Right cardiac atrium (tissue), 5 donors: ENCODE results near the gene PINK1. TPM values are rescaled to one million over a fixed set of nuclear protein-coding genes. Genes with fewer than 3 reads are reported as not detected.

Experiments
- ATAC-seq, 2 donors: fragments of 200-7000 bp; cut with Tn5 transposase; one replicate each; pipeline versions ENCODE4 v1.8.0 to v1.9.1; 2020; ENCODE audit warnings: moderate library complexity in 2 of 2, mild to moderate bottlenecking in 1 of 2
- DNase-seq, 3 donors: peaks; one replicate each; pipeline ENCODE4 v3.0.0-alpha.2; 2020
- H3K27ac ChIP-seq: one replicate; pipeline ENCODE4 v1.5.1; 2013; ENCODE audit warnings: mild to moderate bottlenecking, low read length, control low read depth, moderate library complexity
- H3K27me3 ChIP-seq: one replicate; pipeline ENCODE4 v1.6.1; 2013; ENCODE audit not compliant: control insufficient read depth, insufficient read depth
- H3K4me1 ChIP-seq: one replicate; pipeline ENCODE4 v1.6.1; 2013; ENCODE audit warnings: low read length; ENCODE audit not compliant: control insufficient read depth, insufficient read depth
- H3K4me3 ChIP-seq: one replicate; pipeline ENCODE4 v1.5.1; 2013; ENCODE audit warnings: low read length, control low read depth
- H3K9me3 ChIP-seq: one replicate; pipeline ENCODE4 v1.6.1; 2013; ENCODE audit warnings: low read length; ENCODE audit not compliant: control insufficient read depth
- WGBS: extraction: QIAGEN DNeasy Blood & Tissue Kit; methylation state at CpG from one replicate; pipeline ENCODE4 v1.1.7; 2013; 5-methylcytosine and 5-hydroxymethylcytosine counted together
- intact Hi-C, 4 donors: fragments of 100-400 bp; cut with DNase I; formaldehyde crosslinking; loops; one replicate each; pipeline versions ENCODE4 v1.11.0 to v1.14.0; 2022 to 2023
- polyA plus RNA-seq: library from polyadenylated mRNA; stranded (reverse); fragments of 200-250 nt; gene quantifications from one replicate; pipeline ENCODE4 v1.2.3, GENCODE V29; 2013
- total RNA-seq, 4 donors: library from RNA; stranded (reverse); fragmentation: NEBNext Ultra II Directional; extraction: Animal tissue kit (Norgen Biotek cat#: 25700); gene quantifications; one replicate each; pipeline ENCODE4 v1.2.1, GENCODE V29; 2021
- donor health status: healthy with polysubstance abuse.
- donor health status: DM: no; HTN: yes; CAD: no.
- donor health status: DM: no; HTN: no; CAD: no.
- donor health status: DM: no; HTN: yes; CAD: no; lungs with severe emphysema.
- donor health status: DM: yes; HTN: yes; CAD: no.

Gene PINK1
- total and polyA plus RNA-seq, 5 donors, result 143 to 215 (median 158) TPM

- intact Hi-C loops, result no loop called here
- no peak overlapping the region for H3K4me3 ChIP-seq
- no peaks in the 10 kb centered on the region for H3K4me1 ChIP-seq
- ATAC-seq (no peak), DNase-seq (no peak)
- no peaks in the 10 kb centered on the region for H3K27me3 ChIP-seq
- 96% methylated on average over 5 of the region's 5 CpGs for WGBS
- no peaks in the 10 kb centered on the region for H3K9me3 ChIP-seq
- no peak overlapping the region for H3K27ac ChIP-seq
Observed at GRCh38 chr1:20611652-20612051, 21.6 kb upstream of the PINK1 start.

DNA sequence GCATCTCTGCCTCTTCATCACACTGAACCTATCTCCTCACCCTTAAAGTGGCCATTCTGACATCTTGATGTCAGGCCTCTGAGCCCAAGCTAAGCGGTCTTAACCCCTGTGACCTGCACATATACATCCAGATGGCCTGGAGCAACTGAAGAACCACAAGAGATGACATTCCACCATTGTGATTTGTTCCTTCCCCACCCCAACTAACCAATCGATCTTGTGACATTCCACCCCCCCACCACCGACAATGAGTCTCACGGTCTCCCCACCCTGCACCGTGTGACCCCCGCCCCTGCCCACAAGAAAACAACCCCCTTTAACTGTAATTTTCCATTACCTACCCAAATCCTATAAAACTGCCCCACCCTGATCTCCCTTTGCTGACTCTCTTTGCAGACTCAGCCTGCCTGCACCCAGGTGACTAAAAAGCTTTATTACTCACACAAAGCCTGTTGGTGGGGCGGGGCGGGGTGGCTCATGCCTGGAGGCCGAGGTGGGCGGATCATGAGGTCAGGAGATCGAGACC lies 21.0 kb upstream of the PINK1 start:
- 86% methylated on average over 11 of the region's 11 CpGs for WGBS
- Histone ChIP-seq H3K4me1 (no peaks in the 10 kb centered on the region), H3K9me3 (no peaks in the 10 kb centered on the region), H3K27me3 (no peaks in the 10 kb centered on the region), H3K27ac (no peak overlapping the region), H3K4me3 (no peak overlapping the region)
- DNase-seq, result no peak
- intact Hi-C loops, result no loop called here
- no peak for ATAC-seq

DNA sequence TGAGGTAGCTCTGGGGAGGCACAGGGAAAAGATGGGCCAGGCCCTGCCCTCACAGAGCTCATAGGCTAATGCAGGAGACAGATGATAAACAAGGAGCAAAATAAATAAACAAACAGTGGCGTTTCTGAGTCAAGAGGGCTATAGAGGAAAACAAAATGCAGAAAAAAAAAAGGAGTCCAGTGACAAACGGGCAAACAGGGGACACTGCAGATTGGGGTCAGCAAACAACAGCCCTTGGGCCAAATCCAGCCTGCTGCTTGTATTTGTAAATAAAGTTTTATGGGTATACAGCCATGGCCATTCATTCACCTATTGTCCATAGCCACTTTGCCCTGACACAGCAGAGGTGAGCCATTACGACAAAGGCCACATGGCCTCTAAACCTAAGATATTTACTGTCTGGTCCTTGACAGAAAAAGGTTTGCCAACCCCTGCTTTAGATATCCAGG lies 19.1 kb upstream of the PINK1 start:
- H3K4me1 ChIP-seq, result no peaks in the 10 kb centered on the region
- H3K9me3 ChIP-seq, result no peaks in the 10 kb centered on the region
- ATAC-seq (no peak), DNase-seq (no peak)
- H3K27me3 ChIP-seq, result no peaks in the 10 kb centered on the region
- H3K4me3 ChIP-seq, result no peak overlapping the region
- intact Hi-C loops, result no loop called here
- H3K27ac ChIP-seq, result peak overlapping the region; percentile 26
- 72% methylated on average over 3 of the region's 3 CpGs for WGBS

- Histone ChIP-seq H3K27me3 (no peaks in the 10 kb centered on the region), H3K9me3 (no peaks in the 10 kb centered on the region), H3K4me1 (no peaks in the 10 kb centered on the region), H3K4me3 (no peak overlapping the region), H3K27ac (peak overlapping the region; percentile 1)
- intact Hi-C loops, result no loop called here
- WGBS, result 33% methylated on average over 20 of the region's 20 CpGs
- ATAC-seq, result peak; percentile 67 to 77
- peak; percentile 50 to 79 (median 76) for DNase-seq
Observed at GRCh38 chr1:20615946-20616846, 17.1 kb upstream of the PINK1 start.

DNA sequence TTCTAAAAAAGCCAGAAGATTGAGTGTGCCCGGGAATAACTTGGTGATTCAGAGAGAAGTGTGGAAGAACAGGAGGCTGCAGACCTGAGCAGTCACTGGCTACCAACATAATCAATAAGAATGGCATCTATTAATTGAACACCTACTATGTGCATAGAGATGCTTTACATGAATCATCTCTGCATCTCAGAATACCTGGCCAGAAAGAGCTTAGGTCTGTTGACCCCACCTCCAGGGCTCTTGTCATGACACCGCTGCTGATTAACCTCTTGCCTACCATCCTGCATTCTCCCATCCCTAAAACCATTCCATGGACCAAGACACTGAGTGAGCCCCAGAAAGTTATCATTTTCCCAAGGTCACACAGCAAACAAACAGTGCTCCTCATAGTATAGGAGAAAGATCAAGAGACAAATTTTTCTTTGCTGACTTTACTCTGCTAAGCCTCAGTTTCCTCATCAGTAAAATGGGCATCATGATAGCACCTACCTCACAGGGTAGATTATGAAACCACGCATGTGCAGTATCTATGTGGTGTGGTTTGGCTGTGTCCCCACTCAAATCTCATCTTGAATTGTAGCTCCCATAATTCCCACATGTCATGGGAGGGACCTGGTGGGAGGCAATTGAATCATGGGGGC lies 16.3 kb upstream of the PINK1 start:
- no peak for DNase-seq
- 69% methylated on average over 3 of the region's 3 CpGs for WGBS
- intact Hi-C loops, result no loop called here
- no peak overlapping the region for H3K4me3 ChIP-seq
- H3K9me3 ChIP-seq, result no peaks in the 10 kb centered on the region
- no peaks in the 10 kb centered on the region for H3K27me3 ChIP-seq
- ATAC-seq, result no peak
- no peak overlapping the region for H3K27ac ChIP-seq
- no peaks in the 10 kb centered on the region for H3K4me1 ChIP-seq

DNA sequence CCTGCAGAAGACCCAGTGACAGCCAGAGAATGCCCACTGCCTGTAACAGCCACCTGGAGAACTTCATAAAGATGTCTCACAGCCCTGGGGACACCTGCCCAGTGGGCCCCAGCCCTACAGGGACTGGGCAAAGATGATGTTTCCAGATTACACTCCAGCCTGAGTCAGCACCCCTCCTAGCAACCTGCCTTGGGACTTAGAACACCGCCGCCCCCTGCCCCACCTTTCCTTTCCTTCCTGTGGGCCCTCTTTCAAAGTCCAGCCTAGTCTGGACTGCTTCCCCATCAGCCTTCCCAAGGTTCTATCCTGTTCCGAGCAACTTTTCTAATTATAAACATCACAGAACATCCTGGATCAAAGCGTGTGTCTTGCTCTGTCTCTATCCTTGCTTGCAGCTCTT lies 14.7 kb upstream of the PINK1 start:
- Histone ChIP-seq H3K4me1 (no peaks in the 10 kb centered on the region), H3K4me3 (no peak overlapping the region), H3K9me3 (no peaks in the 10 kb centered on the region), H3K27ac (no peak overlapping the region), H3K27me3 (no peaks in the 10 kb centered on the region)
- WGBS, result 59% methylated on average over 4 of the region's 4 CpGs
- intact Hi-C loops, result no loop called here
- ATAC-seq (peak in 1 of 2 donors; percentile 53), DNase-seq (no peak)

- H3K4me3 ChIP-seq, result no peak overlapping the region
- no peaks in the 10 kb centered on the region for H3K27me3 ChIP-seq
- H3K9me3 ChIP-seq, result no peaks in the 10 kb centered on the region
- DNase-seq (no peak), ATAC-seq (no peak)
- intact Hi-C loops, result no loop called here
- 92% methylated on average over 1 of the region's 1 CpG for WGBS
- H3K4me1 ChIP-seq, result no peaks in the 10 kb centered on the region
- H3K27ac ChIP-seq, result no peak overlapping the region
Observed at GRCh38 chr1:20619999-20620398, 13.3 kb upstream of the PINK1 start.

DNA sequence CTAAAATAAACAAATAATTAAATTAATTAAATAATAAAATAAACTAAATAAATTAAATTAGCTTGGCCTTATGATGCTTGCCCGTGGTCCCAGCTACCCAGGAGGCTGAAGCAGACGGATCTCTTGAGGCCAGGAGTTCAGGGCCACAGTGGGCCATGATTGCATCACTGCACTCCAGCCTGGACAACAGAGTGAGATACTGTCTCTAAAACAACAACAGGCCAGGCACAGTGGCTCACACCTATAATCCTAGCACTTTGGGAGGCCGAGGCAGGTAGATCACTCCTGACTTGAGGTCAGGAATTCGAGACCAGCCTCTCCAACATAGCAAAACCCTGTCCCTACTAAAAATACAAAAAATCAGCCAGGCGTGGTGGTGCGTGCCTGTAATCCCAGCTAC lies 12.2 kb upstream of the PINK1 start:
- WGBS, result 78% methylated on average over 6 of the region's 6 CpGs
- H3K9me3 ChIP-seq, result no peaks in the 10 kb centered on the region
- no peak overlapping the region for H3K27ac ChIP-seq
- ATAC-seq, result no peak
- DNase-seq, result no peak
- no peak overlapping the region for H3K4me3 ChIP-seq
- H3K27me3 ChIP-seq, result no peaks in the 10 kb centered on the region
- intact Hi-C loops, result no loop called here
- no peaks in the 10 kb centered on the region for H3K4me1 ChIP-seq

GRCh38 chr1:20624709-20625108 lies 8.5 kb upstream of the PINK1 start:
- WGBS, result 89% methylated on average over 1 of the region's 1 CpG
- ATAC-seq (no peak), DNase-seq (no peak)
- Histone ChIP-seq H3K27me3 (no peaks in the 10 kb centered on the region), H3K9me3 (no peaks in the 10 kb centered on the region), H3K4me3 (no peak overlapping the region), H3K27ac (no peak overlapping the region), H3K4me1 (no peaks in the 10 kb centered on the region)
- intact Hi-C loops, result loop anchor here in 1 of 4 donors (5.0 kb wide), 1 partner anchor 97 kb away; no protein-coding TSS in a partner anchor

GRCh38 chr1:20625176-20626097 lies 7.8 kb upstream of the PINK1 start:
- intact Hi-C loops, result loop anchor here in 1 of 4 donors (5.0 kb wide), 1 partner anchor 98 kb away; no protein-coding TSS in a partner anchor

More at GRCh38 chr1:20625176-20626097, 7.8 kb upstream of the PINK1 start:
- DNase-seq (no peak), ATAC-seq (no peak)
- H3K27me3 ChIP-seq, result no peaks in the 10 kb centered on the region
- 68% methylated on average over 3 of the region's 3 CpGs for WGBS
- no peak overlapping the region for H3K27ac ChIP-seq
- H3K4me3 ChIP-seq, result no peak overlapping the region
- H3K9me3 ChIP-seq, result no peaks in the 10 kb centered on the region
- no peaks in the 10 kb centered on the region for H3K4me1 ChIP-seq
